DOHH2 (cell line): ENCODE measurements around the gene KCNG2.

ENCODE experiments used
- H3F3A ChIP-seq: fragments of 200-600 bp; sonication (generic), shearing (Covaris generic); 2 replicates; pipeline ENCODE4 v1.6.0; 2016; ENCODE audit warnings: antibody characterized with exemption, mild to moderate bottlenecking; ENCODE audit not compliant: control insufficient read depth, insufficient read depth
- H3K27ac ChIP-seq: fragments of 200-600 bp; sonication (generic); 2 replicates; pipeline ENCODE4 v1.5.1; 2014; ENCODE audit warnings: low read depth, mild to moderate bottlenecking, low read length, moderate library complexity
- H3K27me3 ChIP-seq: fragments of 200-600 bp; sonication (generic); 2 replicates; pipeline ENCODE4 v1.6.1; 2014; ENCODE audit warnings: mild to moderate bottlenecking, low read length, mixed read lengths; ENCODE audit not compliant: control insufficient read depth
- H3K36me3 ChIP-seq: fragments of 200-600 bp; sonication (generic); 2 replicates; pipeline ENCODE4 v1.6.1; 2014; ENCODE audit warnings: mild to moderate bottlenecking, low read length, moderate library complexity, mixed read lengths; ENCODE audit not compliant: control insufficient read depth
- H3K4me1 ChIP-seq: fragments of 200-600 bp; sonication (generic); 2 replicates; pipeline ENCODE4 v1.6.1; 2014; ENCODE audit warnings: mild to moderate bottlenecking, low read length, mixed read lengths; ENCODE audit not compliant: control insufficient read depth
- H3K4me2 ChIP-seq: fragments of 200-600 bp; sonication (generic); 2 replicates; pipeline ENCODE4 v1.6.0; 2014; ENCODE audit warnings: mild to moderate bottlenecking, low read length, moderate library complexity
- H3K4me3 ChIP-seq: fragments of 200-600 bp; sonication (generic); 2 replicates; pipeline ENCODE4 v1.5.1; 2014; ENCODE audit warnings: mild to moderate bottlenecking, low read length, mixed read lengths
- H3K79me2 ChIP-seq: fragments of 200-600 bp; sonication (generic); 2 replicates; pipeline ENCODE4 v1.6.1; 2014; ENCODE audit warnings: mild to moderate bottlenecking, low read length, mixed read lengths; ENCODE audit not compliant: control insufficient read depth
- H3K9me2 ChIP-seq: fragments of 200-600 bp; sonication (generic); replicated peaks from 2 replicates; pipeline ENCODE4 v1.6.1; 2014; ENCODE audit warnings: mild to moderate bottlenecking, low read length, mixed read lengths; ENCODE audit not compliant: control insufficient read depth
- H3K9me3 ChIP-seq: fragments of 200-600 bp; sonication (generic); 2 replicates; pipeline ENCODE4 v1.6.1; 2014; ENCODE audit warnings: antibody characterized with exemption, low read length, mixed read lengths; ENCODE audit not compliant: control insufficient read depth, insufficient read depth
- H4K20me1 ChIP-seq: fragments of 200-600 bp; sonication (generic); 2 replicates; pipeline ENCODE4 v1.6.0; 2014; ENCODE audit warnings: low read depth, mild to moderate bottlenecking, antibody characterized with exemption, low read length, moderate library complexity; ENCODE audit not compliant: control insufficient read depth, insufficient read depth
- EZH2phosphoT487 ChIP-seq: fragments of 200-600 bp; sonication (generic); IDR thresholded peaks from 2 replicates; pipeline ENCODE4 v1.6.1; 2017; ENCODE audit warnings: borderline replicate concordance, mild to moderate bottlenecking, antibody characterized with exemption, low read length, moderate library complexity, mixed read lengths
- TF ChIP-seq, protein P1 (sequence below): fragments of 200-600 bp; sonication (generic); IDR thresholded peaks from one replicate; pipeline ENCODE4 v1.5.1; 2014; ENCODE audit warnings: antibody characterized with exemption, mild to moderate bottlenecking, low read depth, low read length; ENCODE audit not compliant: poor library complexity, severe bottlenecking

The KCNG2 gene

DNA sequence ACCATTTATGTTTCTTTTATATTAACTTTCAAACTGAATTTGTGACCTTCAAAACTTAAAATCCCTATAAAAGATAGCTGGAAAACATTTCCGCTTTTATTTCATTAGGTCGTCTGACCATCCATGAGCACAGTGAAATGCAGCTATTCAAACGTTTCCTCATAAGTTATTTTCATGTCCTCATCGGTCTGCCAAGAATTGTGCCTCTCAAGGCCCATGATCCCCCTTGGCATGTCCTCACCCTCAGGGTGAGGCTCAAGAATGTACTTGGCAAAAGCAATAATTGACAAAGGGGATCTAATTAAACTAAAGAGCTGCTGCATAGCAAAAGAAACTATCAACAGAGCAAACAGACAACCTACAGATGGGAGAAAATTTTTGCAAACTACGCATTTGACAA is 141.4 kb downstream of the KCNG2 start:
- Histone ChIP-seq H3K79me2 (peaks cover 87% of the 10 kb centered on the region), H3K4me1 (peaks cover 4% of the 10 kb centered on the region), H3F3A (no peaks in the 10 kb centered on the region), H3K4me2 (no peak overlapping the region), H3K36me3 (peaks cover 74% of the 10 kb centered on the region), H3K4me3 (no peak overlapping the region), H3K9me3 (no peaks in the 10 kb centered on the region), H4K20me1 (peaks cover 5% of the 10 kb centered on the region), H3K27ac (no peak overlapping the region), H3K27me3 (no peaks in the 10 kb centered on the region), H3K9me2 (no peaks in the 10 kb centered on the region)
- TF ChIP-seq, protein P1, sequence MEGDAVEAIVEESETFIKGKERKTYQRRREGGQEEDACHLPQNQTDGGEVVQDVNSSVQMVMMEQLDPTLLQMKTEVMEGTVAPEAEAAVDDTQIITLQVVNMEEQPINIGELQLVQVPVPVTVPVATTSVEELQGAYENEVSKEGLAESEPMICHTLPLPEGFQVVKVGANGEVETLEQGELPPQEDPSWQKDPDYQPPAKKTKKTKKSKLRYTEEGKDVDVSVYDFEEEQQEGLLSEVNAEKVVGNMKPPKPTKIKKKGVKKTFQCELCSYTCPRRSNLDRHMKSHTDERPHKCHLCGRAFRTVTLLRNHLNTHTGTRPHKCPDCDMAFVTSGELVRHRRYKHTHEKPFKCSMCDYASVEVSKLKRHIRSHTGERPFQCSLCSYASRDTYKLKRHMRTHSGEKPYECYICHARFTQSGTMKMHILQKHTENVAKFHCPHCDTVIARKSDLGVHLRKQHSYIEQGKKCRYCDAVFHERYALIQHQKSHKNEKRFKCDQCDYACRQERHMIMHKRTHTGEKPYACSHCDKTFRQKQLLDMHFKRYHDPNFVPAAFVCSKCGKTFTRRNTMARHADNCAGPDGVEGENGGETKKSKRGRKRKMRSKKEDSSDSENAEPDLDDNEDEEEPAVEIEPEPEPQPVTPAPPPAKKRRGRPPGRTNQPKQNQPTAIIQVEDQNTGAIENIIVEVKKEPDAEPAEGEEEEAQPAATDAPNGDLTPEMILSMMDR: no peak
- TF ChIP-seq EZH2phosphoT487: no peak

DNA sequence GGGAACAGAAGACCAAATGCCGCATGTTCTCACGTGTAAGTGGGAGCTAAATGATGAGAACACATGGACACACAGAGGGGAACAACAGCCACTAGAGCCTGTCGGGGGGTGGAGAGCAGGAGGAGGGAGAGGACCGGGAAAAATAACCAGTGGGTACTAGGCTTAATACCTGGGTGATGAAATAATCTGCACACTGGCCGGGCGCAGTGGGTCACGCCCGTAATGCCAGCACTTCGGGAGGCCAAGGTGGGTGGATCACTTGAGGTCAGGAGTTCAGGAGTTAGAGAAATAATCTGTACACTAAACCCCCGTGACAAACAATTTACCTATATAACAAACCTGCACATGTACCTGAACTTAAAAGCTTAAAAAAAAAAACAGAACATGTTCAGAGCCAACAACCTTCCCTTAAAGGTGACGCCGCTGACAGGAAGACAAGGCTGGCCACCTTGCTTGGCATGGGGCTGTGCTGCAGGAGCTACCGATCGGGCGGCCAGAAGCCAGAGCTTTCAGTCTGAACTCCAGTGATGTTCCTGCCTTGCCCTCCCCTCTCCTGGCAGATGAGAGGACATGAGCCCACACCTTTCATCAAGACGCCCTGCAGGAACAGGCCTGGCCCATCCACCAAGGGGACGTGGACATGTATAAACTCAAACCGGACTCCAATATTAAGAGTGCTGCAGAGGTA is 142.5 kb downstream of the KCNG2 start:
- Histone ChIP-seq H3K4me3 (no peak overlapping the region), H3F3A (no peaks in the 10 kb centered on the region), H4K20me1 (peaks cover 9% of the 10 kb centered on the region), H3K9me2 (no peaks in the 10 kb centered on the region), H3K9me3 (no peaks in the 10 kb centered on the region), H3K79me2 (peaks cover 89% of the 10 kb centered on the region), H3K36me3 (peaks cover 64% of the 10 kb centered on the region), H3K4me2 (no peak overlapping the region), H3K4me1 (peaks cover 15% of the 10 kb centered on the region), H3K27ac (no peak overlapping the region), H3K27me3 (no peaks in the 10 kb centered on the region)
- TF ChIP-seq EZH2phosphoT487: no peak
- TF ChIP-seq, protein P1: no peak

DNA sequence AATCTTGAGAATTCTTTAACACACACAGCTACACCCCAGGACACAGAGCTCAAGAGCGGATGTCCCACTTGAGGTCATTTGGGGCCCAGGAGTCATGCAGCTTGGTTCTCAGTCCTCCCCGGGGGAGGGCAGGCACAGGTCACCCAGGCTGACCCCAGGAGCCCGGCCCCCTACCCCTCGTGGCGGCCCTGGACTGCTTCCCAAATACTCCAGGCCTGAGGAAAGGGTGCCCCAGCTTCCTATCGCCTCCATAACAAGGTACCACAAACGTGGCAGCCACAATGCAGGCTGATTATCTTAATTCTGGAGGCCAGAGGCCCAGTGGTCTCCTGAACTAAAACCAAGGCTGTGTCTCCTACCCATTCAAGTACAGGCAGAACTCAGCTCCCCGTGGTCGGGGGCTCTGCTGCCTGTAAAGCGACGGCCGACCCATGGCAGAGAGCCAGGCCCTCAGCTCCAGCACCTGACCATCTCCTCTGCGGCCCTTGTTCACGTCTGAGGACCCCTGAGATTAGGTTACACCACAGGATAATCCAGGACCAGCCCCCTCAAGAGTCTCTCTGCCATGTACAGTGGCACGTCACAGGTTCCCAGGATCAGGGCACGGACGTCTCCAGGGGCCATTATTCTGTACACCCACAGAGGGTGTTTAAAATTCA is 143.2 kb downstream of the KCNG2 start:
- peaks cover 22% of the 10 kb centered on the region for H3K4me1 ChIP-seq
- H3K4me3 ChIP-seq: no peak overlapping the region
- TF ChIP-seq, protein P1: no peak
- TF ChIP-seq EZH2phosphoT487: no peak

More for the DNA sequence above, 143.2 kb downstream of the KCNG2 start:
- Histone ChIP-seq H3K27ac (no peak overlapping the region), H3K36me3 (peaks cover 59% of the 10 kb centered on the region), H3K9me2 (no peaks in the 10 kb centered on the region), H3K79me2 (peaks cover 89% of the 10 kb centered on the region), H3K27me3 (no peaks in the 10 kb centered on the region), H4K20me1 (peaks cover 10% of the 10 kb centered on the region), H3F3A (no peaks in the 10 kb centered on the region), H3K4me2 (no peak overlapping the region), H3K9me3 (no peaks in the 10 kb centered on the region)
